ENCODE data around the gene TXNRD2.

GRCh38 chr22:19973551-19974267, 32.1 kb upstream of the TXNRD2 start:
- no peak for TF ChIP-seq POLR2AphosphoS5 (IDR thresholded peaks at IDR 0.05; ENCODE audit: low read depth)
- no peak for TF ChIP-seq CTCF (conservative IDR thresholded peaks at IDR 0.05; ENCODE audit: low read depth in 2 of 2)
- no peak for TF ChIP-seq EZH2 (IDR thresholded peaks at IDR 0.05; ENCODE audit: low read depth, unreplicated experiment)
- no peak for TF ChIP-seq REST (IDR thresholded peaks at IDR 0.05; ENCODE audit: unreplicated experiment)
- TF ChIP-seq EZH2phosphoT487 (IDR thresholded peaks at IDR 0.05; ENCODE audit: unreplicated experiment), result no peak
- TF ChIP-seq CREB1 (CRISPR knock-in tag; IDR thresholded peaks at IDR 0.05; ENCODE audit: low read depth), result no peak
- TF ChIP-seq ETS1 (IDR thresholded peaks at IDR 0.05), result no peak
- TF ChIP-seq STAT1 (IDR thresholded peaks at IDR 0.05; ENCODE audit: unreplicated experiment), result no peak
- TF ChIP-seq JUNB (IDR thresholded peaks at IDR 0.05; ENCODE audit: unreplicated experiment), result no peak
- TF ChIP-seq ZNF331 (CRISPR knock-in tag; IDR thresholded peaks at IDR 0.05; ENCODE audit: low read depth), result no peak
- TF ChIP-seq ZNF114 (CRISPR knock-in tag; IDR thresholded peaks at IDR 0.05), result no peak
- no peak for TF ChIP-seq NANOG (IDR thresholded peaks at IDR 0.05; ENCODE audit: borderline replicate concordance)
